Hematopoietic multipotent progenitor cell treated with erythropoietin and hydrocortisone succinate and interleukin-3 and kit ligand, for 4 days (in vitro differentiated cells): ENCODE measurements around the gene DNAJB5.

ENCODE experiments used
- DNase-seq: peaks from one replicate; pipeline ENCODE4 v3.0.0-alpha.2; 2015

DNAJB5 gene

DNA sequence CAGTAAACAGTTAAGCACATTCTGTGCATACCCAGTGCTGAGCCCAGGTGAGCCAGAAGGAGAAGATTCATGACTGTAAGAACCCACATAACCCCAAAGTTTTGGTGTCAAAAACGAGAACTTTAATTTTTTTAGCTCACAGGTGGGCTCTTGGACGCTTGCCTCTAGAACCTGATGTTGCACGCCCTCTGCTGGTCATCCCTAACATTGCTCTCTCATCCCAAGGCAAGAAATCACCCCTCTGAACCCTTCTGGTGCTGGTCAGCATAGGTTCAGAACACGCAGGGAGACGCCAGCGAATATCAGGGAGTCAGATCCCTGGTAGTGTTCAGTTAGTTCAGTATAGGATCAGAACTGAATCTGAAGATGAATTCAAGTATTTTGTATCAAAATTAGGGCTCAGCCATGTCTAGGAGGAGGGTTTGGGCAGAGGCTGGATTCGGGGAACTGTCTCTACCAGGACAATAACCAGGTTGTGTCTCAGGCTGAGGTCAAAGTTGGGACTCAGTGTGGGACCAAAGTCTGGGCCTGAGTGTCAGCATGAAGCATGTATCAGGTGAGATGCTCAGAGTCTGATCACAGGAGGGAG, 4.1 kb upstream of the DNAJB5 start:
- peak; percentile 75 for DNase-seq

- peak; percentile 45 for DNase-seq
Observed at GRCh38 chr9:34986540-34987047, 3.0 kb upstream of the DNAJB5 start.

- DNase-seq, result no peak
Observed at GRCh38 chr9:34987160-34987901, 2.2 kb upstream of the DNAJB5 start.

DNA sequence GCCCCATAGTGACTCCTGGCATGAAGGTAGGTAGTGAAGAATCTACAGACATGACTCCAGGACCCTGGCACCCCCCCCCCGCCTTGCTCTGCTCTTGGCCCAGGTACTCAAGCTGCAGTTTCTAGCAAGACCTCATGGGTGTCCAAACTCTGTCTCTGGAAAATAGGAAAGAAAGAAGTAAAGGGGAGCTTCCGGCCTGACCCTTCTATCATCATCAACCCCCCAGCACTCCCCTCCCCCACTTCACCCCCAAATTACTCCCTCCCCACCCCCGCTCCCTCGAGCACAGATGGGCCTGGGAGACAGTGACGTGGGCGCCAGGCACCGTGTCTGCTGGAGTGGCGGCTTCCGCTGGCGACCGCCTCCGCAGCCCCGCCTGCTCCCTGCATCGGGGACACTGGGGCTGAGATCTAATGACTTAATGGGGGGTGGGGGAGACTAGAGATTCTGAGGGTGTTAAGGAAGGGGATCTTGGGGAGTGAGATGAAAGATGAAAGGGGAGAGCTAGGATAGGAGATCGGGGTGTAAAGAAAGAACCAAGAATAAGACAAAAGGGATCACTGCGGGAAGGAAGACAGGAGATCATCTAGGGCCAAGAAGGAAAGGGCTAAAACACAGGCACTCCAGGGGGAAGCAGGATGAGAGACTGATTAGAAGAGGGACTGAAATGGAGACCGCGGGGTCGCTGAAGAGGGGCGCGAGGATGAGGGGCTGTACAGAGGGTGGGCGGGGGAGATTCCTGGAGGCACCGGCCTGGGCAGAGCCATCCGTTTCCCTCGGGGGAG, 1.1 kb upstream of the DNAJB5 start:
- DNase-seq, result no peak

GRCh38 chr9:34989946-34990635, 546 bp downstream of the DNAJB5 start:
- DNase-seq, result peak; percentile 30

GRCh38 chr9:34990908-34991606, 1.5 kb downstream of the DNAJB5 start:
- DNase-seq, result no peak

- DNase-seq, result no peak
Observed at GRCh38 chr9:34991607-34992375, 2.2 kb downstream of the DNAJB5 start.

DNA sequence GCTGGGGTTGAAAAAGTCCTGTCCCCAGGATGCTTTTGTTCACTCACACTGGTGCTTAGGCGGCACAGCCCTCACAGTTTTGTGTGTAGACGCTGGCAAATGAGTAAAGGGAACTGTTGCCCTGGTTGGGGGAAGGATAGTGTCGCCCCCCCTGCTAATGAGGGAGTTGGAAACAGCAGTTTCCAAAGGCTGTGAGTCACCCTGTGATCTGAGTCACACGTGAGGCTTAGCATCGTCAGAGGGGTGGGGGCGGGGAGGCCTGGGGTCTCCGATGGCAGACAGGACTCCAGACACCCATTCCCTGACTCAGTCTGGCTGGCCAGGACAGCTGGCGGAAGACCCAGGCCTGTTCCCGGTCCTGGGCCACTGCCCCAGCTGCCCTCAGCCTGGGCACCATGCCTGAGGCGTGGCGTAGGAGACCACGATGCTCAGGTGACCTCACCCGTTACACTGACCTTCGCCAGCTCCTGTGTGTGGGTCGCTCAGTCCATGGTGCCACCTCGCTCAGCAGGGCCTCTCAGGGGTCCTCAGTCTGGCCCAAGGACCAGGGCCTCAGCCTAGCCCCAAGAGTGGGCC, 2.9 kb downstream of the DNAJB5 start:
- DNase-seq, result no peak

DNA sequence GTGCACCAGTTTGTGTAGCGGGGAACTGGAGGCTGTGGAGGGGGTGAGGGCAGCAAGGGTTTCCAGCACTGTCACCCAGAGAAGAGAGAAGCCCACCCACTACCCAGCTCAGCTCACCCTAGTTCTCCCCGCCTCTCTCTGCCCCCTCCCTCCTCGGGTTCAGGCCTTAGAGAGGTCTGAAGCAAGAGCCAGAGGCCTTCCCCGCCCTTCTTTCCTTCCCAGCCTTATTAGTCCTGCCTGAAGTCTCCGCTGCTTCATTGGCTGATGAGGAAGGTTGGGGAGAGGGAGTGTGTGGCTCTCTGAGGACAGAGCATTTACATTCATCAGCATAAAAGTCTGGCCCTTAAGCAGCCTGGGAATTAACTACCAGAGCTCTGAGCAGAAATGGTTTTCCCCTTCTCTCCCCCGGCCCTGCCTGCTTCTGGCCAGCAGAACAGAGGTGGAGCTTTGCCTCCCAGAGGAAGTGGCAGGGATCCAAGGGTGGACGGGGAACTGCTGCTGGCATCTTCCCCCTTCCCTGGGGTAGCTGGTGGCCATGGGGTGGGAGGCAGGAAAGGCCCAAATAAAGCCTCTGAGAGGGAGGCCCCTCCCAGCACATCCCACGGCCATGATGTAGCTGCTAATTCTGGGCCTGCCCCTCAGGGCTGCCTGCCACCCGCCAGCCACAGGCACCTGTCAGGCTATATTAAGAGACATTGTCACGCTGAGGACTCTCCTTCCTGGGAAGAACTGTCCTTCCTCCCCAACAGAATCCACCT, 4.1 kb downstream of the DNAJB5 start:
- DNase-seq, result no peak

- peak; percentile 28 for DNase-seq
Observed at GRCh38 chr9:34994260-34994899, 4.8 kb downstream of the DNAJB5 start.

DNA sequence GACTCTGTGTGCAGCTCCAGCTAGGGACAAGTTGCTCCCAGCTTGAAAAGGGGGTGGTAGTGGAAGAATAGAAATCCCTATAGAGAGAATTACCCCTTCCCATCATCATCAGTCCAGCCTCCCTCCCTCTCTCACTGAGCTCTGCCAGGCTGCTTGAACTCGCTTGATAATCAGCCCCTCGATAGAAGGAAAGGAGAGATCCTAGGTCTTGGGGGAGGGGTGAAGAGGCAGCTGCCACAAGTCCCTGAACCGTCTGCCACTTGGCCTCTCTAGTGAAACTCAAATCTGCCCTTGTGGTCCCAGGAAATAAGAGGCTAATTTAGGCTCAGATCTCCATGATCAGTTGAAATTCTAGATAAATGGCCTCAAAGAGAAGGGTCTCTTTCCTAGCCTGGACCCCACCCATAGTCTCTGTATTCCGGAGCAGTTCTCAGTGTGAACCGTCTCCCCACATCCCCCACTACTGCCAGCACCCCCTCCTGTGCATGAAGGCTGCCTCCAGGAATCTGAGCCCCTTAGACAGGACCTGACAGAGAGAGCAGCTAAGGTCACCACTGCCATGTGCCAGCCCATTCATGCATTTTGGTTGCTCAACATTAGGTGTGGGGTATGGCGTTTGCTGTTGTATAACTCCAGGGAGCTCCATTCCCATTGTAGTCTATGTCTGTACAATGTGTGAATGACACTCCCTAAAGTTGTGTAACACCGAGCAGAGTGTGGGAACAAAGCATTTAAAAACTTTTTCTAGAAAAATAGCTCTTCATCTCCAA, 5.5 kb downstream of the DNAJB5 start:
- no peak for DNase-seq

- DNase-seq, result no peak
Observed at GRCh38 chr9:34995670-34996060, 6.1 kb downstream of the DNAJB5 start.

GRCh38 chr9:34996181-34996904, 6.8 kb downstream of the DNAJB5 start:
- no peak for DNase-seq

- DNase-seq, result no peak
Observed at GRCh38 chr9:34996905-34997279, 7.3 kb downstream of the DNAJB5 start.

GRCh38 chr9:34997379-34997781, 7.8 kb downstream of the DNAJB5 start:
- DNase-seq, result no peak

DNA sequence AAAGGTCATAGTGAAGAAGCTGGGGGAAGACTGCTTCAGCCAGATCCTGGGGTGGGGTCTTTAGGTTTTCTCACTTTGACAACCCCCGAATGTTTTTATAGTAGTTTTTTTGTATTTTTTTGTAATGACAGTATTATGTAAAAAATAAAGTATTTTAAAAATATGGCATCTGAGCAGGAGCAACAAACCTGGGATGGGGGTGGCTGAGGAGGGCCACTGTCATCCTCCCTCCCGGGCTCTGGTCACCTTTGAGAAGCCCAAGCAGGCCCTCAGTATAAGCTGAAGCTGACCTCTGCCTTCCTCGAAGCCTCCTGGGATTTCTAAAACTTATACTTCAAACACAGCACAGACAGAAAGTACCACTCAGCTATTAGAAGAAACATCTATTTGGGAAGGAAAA, 8.7 kb downstream of the DNAJB5 start:
- no peak for DNase-seq

- DNase-seq, result no peak
Observed at GRCh38 chr9:34999576-34999975, 10.0 kb downstream of the DNAJB5 start.

DNA sequence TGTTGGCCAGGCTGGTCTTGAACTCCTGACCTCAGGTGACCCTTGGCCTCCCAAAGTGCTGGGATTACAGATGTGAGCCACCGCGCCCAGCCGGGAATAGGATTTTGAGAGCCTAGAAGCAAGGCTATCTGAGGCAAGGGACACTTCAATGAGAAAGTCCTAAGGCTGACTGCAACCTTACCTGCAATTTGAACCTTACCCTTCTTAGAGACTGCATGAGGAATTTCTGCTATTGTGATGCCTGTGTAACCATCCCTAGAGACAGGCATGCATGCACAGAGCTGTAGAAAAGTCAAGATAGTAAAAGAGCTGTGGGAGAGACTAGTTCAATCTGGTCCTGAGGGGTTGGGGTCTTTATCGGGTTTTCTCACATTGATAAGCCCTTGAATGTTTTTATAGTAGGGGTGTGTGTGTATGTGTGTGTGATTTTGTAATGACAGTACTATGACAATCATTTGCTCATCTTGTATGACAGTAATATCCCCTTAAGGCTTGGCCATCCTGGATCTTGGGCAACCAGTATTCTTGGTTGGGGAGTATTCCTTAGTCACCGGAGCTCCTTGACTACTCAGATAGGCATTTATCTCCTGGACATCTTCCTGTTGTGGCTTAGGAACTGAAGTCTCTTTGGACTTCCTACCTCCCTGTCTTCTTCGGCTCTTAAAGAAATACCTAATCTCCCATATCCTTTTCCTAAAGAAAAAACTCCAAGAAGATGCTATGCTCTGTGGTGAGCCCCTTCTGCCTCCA, 11.2 kb downstream of the DNAJB5 start:
- no peak for DNase-seq
